Gastroesophageal sphincter (tissue), 3 donors: ENCODE data around the gene DCUN1D3.

ENCODE experiments used
- CTCF ChIP-seq, 4 experiments: fragments of 200-600 bp in 2 of 4; fragments of 450-650 bp in 2 of 4; sonication (generic) in 1 of 4; IDR thresholded peaks; one replicate each; pipeline ENCODE4 v1.5.1; 2017 to 2019; ENCODE audit warnings: antibody characterized with exemption in 4 of 4, mild to moderate bottlenecking in 2 of 4, moderate library complexity in 2 of 4
- POLR2AphosphoS5 ChIP-seq: sonication (generic); formaldehyde crosslinking; IDR thresholded peaks from one replicate; pipeline ENCODE4 v1.6.1; 2017; ENCODE audit warnings: antibody characterized with exemption

- TF ChIP-seq CTCF (IDR thresholded peaks at IDR 0.05) (no peak), POLR2AphosphoS5 (no peak)
Observed at GRCh38 chr16:20860361-20860760, 39.8 kb downstream of the DCUN1D3 start.
